ENCODE results near the gene SSBP1. TPM values are rescaled to one million over a fixed set of nuclear protein-coding genes. Genes with fewer than 3 reads are reported as not detected.
"Not testable (repeated sequence)": the region's sequence is repeated elsewhere in the genome, so short reads cannot be mapped to it uniquely, and the experiment has no call there.

The SSBP1 gene
- total RNA-seq, result 100 to 1,000 TPM in 1 of 6 experiments, 10 to 100 TPM in 5; 38.6 to 115 (median 48.8) TPM
- long read RNA-seq, transcript SSBP1-201 (7 exons, 687 nt), result major isoform, 23 of 32 reads
- long read RNA-seq, partial matches to known transcripts, result 2 of 32 reads
- long read RNA-seq, other reads (novel, unspliced or antisense), result 2 of 32 reads

GRCh38 chr7:141737836-141738591 lies at the start of gene SSBP1:
Gene SSBP1, plus strand, starts transcription at chr7:141738358. Its CDS starts 809 bp downstream, at chr7:141739167.
- intact Hi-C loops (cut with DNase I), result no loop called here

DNA sequence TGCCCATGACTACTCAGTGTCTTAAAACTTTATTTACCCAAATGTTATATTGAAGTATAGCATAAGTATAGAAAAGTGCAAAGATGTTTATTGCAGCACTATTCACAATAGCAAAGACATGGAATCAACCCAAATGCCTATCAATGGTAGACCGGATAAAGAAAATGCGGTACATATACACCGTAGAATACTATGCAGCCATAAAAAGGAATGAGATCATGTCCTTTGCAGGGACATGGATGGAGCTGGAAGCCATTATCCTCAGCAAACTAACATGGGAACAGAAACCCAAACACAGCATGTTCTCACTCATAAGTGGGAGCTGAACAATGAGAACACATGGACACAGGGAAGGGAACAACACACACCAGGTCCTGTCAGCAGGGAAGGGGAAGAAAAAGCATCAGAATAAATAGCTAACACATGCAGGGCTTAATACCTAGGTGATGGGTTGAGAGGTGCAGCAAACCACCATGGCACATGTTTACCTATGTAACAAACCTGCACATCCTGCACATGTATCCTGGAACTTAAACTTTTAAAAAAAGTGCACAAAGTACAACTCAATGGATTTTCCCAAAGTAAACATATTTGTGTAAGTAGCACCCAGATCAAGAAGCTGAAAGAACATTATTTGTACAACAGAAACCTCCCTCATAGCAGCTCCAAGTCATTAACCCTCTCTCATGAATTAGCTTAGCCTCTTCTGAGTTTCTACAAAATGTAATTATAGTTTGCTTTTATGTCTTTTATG lies 48.9 kb upstream of the SSBP1 start:
- H3K4me3 ChIP-seq; DNase-seq; H3K27ac ChIP-seq; H3K36me3 ChIP-seq; intact Hi-C loops (cut with DNase I); H3K9me3 ChIP-seq; H3K27me3 ChIP-seq: not testable (repeated sequence)
- peak in 1 of 4 donors; percentile 13 for ATAC-seq
- WGBS (ENCODE audit: insufficient coverage, low coverage, low lambda C conversion rate, missing lambda C conversion rate), result 100% methylated on average over 3 of the region's 3 CpGs
- H3K4me1 ChIP-seq, result peaks cover 0 to 49% (median 12%) of the 10 kb centered on the region in 4 donors

More at GRCh38 chr7:141737836-141738591, at the start of gene SSBP1:
- Histone ChIP-seq H3K27me3 (no peaks in the 10 kb centered on the region), H3K27ac (peak within 1 kb of the TSS; percentile 55 to 87 (median 85)), H3K4me3 (peak within 1 kb of the TSS; percentile 75 to 82 (median 80)), H3K4me1 (peaks cover 0 to 21% (median 6%) of the 10 kb centered on the region in 4 donors), H3K9me3 (no peaks in the 10 kb centered on the region), H3K36me3 (peaks cover 0 to 29% (median 10%) of the 10 kb centered on the region in 4 donors)
- TF ChIP-seq, protein P1, sequence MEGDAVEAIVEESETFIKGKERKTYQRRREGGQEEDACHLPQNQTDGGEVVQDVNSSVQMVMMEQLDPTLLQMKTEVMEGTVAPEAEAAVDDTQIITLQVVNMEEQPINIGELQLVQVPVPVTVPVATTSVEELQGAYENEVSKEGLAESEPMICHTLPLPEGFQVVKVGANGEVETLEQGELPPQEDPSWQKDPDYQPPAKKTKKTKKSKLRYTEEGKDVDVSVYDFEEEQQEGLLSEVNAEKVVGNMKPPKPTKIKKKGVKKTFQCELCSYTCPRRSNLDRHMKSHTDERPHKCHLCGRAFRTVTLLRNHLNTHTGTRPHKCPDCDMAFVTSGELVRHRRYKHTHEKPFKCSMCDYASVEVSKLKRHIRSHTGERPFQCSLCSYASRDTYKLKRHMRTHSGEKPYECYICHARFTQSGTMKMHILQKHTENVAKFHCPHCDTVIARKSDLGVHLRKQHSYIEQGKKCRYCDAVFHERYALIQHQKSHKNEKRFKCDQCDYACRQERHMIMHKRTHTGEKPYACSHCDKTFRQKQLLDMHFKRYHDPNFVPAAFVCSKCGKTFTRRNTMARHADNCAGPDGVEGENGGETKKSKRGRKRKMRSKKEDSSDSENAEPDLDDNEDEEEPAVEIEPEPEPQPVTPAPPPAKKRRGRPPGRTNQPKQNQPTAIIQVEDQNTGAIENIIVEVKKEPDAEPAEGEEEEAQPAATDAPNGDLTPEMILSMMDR (IDR thresholded peaks at IDR 0.05), result peak; percentile 68 to 85 (median 78)
- peak; percentile 55 for TF ChIP-seq POLR2A (IDR thresholded peaks at IDR 0.05)
- 1% methylated on average over 32 of the region's 46 CpGs for WGBS (ENCODE audit: insufficient coverage, low coverage, low lambda C conversion rate, missing lambda C conversion rate)
- peak; percentile 87 to 92 (median 90) for DNase-seq
- peak; percentile 96 to 98 (median 96) for ATAC-seq

- ATAC-seq (no peak), DNase-seq (no peak)
- Histone ChIP-seq H3K9me3 (no peaks in the 10 kb centered on the region), H3K27ac (no peak overlapping the region), H3K4me1 (peaks cover 0 to 55% (median 22%) of the 10 kb centered on the region in 4 donors), H3K27me3 (no peaks in the 10 kb centered on the region), H3K4me3 (no peak overlapping the region), H3K36me3 (no peaks in the 10 kb centered on the region)
- TF ChIP-seq POLR2A (IDR thresholded peaks at IDR 0.05), result no peak
- TF ChIP-seq, protein P1 (IDR thresholded peaks at IDR 0.05), result no peak
- whole genome bisulfite sequencing (ENCODE audit: insufficient coverage, low coverage, low lambda C conversion rate, missing lambda C conversion rate), result 79% methylated on average over 2 of the region's 3 CpGs
- intact Hi-C loops (cut with DNase I), result no loop called here
Observed at GRCh38 chr7:141691540-141691939, 46.6 kb upstream of the SSBP1 start.

- peaks cover 0 to 55% (median 23%) of the 10 kb centered on the region in 4 donors for H3K4me1 ChIP-seq
- no peak for ATAC-seq
- TF ChIP-seq, protein P1 (IDR thresholded peaks at IDR 0.05), result no peak
- no peak for TF ChIP-seq POLR2A (IDR thresholded peaks at IDR 0.05)
- 84% methylated on average over 4 of the region's 4 CpGs for WGBS (ENCODE audit: insufficient coverage, low coverage, low lambda C conversion rate, missing lambda C conversion rate)
- H3K27ac ChIP-seq, result no peak overlapping the region
- no peak for DNase-seq
- H3K36me3 ChIP-seq, result no peaks in the 10 kb centered on the region
- no peak overlapping the region for H3K4me3 ChIP-seq
- no peaks in the 10 kb centered on the region for H3K9me3 ChIP-seq
- intact Hi-C loops (cut with DNase I), result no loop called here
- no peaks in the 10 kb centered on the region for H3K27me3 ChIP-seq
Observed at GRCh38 chr7:141691961-141692360, 46.2 kb upstream of the SSBP1 start.
